Measurements from ENCODE around the gene CTBP1.

Gene CTBP1

DNA sequence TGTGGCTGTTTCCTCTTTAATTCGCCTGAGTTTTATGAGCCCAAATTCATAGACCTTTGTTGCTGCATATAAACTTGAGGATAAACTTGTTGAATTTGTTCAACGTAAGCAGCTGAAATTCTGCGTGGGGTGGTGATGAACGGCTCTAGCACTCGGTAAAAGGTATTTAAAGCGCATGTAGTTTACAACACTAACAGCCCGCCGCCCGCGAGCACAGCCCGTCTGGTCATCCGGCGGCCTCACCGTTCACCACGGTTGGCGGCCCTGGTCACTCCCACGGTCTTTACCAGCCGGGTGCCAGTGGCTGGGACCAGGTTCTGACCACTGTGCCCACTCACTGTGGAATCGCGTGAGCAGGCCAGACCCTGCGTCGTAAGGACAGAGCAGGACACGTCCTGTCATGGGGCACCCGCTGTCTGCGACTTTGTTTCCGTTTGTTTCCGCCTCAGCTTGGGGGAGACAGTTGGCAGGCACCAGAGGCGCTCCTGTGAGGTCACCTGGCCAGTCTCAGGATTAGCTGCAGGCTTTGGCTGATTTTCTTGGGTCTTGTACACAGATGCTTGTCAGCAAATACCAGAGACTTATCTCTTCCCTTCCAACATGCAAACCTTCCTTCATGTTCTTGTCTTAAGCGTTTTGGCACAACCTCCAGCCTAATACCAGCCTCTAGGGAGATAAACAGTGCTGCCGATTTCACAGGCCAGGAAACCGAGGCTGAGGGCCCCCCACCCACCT, 39.8 kb downstream of the CTBP1 start:
- ATAC-seq (no peak), DNase-seq (ENCODE audit: low spot score in 2 of 2) (no peak)
- Mint-ChIP-seq H3K4me1 (peaks cover 20% of the 10 kb centered on the region), H3K4me3 (peak overlapping the region; percentile 16), H3K36me3 (peaks cover 32% of the 10 kb centered on the region), H3K9me3 (no peaks in the 10 kb centered on the region), H3K27ac (peak overlapping the region; percentile 68)

GRCh38 chr4:1208266-1208961, 40.5 kb downstream of the CTBP1 start:
- Mint-ChIP-seq H3K4me3 (peak overlapping the region; percentile 16), H3K27ac (peak overlapping the region; percentile 68), H3K9me3 (no peaks in the 10 kb centered on the region), H3K4me1 (peaks cover 28% of the 10 kb centered on the region), H3K36me3 (peaks cover 35% of the 10 kb centered on the region)
- no peak for DNase-seq (ENCODE audit: low spot score in 2 of 2)
- no peak for ATAC-seq

- ATAC-seq, result no peak
- no peak overlapping the region for H3K27ac Mint-ChIP-seq
- no peaks in the 10 kb centered on the region for H3K9me3 Mint-ChIP-seq
- no peak overlapping the region for H3K4me3 Mint-ChIP-seq
- peaks cover 34% of the 10 kb centered on the region for H3K4me1 Mint-ChIP-seq
- DNase-seq (ENCODE audit: low spot score in 2 of 2), result no peak
- peaks cover 28% of the 10 kb centered on the region for H3K36me3 Mint-ChIP-seq
Measured at GRCh38 chr4:1207603-1208265, 41.2 kb downstream of the CTBP1 start.

- no peak for DNase-seq (ENCODE audit: low spot score in 2 of 2)
- H3K27ac Mint-ChIP-seq, result no peak overlapping the region
- peaks cover 26% of the 10 kb centered on the region for H3K36me3 Mint-ChIP-seq
- no peaks in the 10 kb centered on the region for H3K9me3 Mint-ChIP-seq
- peaks cover 40% of the 10 kb centered on the region for H3K4me1 Mint-ChIP-seq
- H3K4me3 Mint-ChIP-seq, result no peak overlapping the region
- no peak for ATAC-seq
Measured at GRCh38 chr4:1207157-1207470, 41.8 kb downstream of the CTBP1 start.

GRCh38 chr4:1206299-1207156, 42.4 kb downstream of the CTBP1 start:
- Mint-ChIP-seq H3K9me3 (no peaks in the 10 kb centered on the region), H3K36me3 (peaks cover 26% of the 10 kb centered on the region), H3K4me3 (no peak overlapping the region), H3K4me1 (peaks cover 46% of the 10 kb centered on the region), H3K27ac (peak overlapping the region; percentile 76)
- DNase-seq (ENCODE audit: low spot score in 2 of 2), result no peak
- ATAC-seq, result no peak

- Mint-ChIP-seq H3K27ac (peak overlapping the region; percentile 76), H3K36me3 (peaks cover 22% of the 10 kb centered on the region), H3K9me3 (no peaks in the 10 kb centered on the region), H3K4me1 (peaks cover 52% of the 10 kb centered on the region), H3K4me3 (no peak overlapping the region)
- ATAC-seq, result no peak
- DNase-seq (ENCODE audit: low spot score in 2 of 2), result no peak
Measured at GRCh38 chr4:1205586-1206298, 43.2 kb downstream of the CTBP1 start.

DNA sequence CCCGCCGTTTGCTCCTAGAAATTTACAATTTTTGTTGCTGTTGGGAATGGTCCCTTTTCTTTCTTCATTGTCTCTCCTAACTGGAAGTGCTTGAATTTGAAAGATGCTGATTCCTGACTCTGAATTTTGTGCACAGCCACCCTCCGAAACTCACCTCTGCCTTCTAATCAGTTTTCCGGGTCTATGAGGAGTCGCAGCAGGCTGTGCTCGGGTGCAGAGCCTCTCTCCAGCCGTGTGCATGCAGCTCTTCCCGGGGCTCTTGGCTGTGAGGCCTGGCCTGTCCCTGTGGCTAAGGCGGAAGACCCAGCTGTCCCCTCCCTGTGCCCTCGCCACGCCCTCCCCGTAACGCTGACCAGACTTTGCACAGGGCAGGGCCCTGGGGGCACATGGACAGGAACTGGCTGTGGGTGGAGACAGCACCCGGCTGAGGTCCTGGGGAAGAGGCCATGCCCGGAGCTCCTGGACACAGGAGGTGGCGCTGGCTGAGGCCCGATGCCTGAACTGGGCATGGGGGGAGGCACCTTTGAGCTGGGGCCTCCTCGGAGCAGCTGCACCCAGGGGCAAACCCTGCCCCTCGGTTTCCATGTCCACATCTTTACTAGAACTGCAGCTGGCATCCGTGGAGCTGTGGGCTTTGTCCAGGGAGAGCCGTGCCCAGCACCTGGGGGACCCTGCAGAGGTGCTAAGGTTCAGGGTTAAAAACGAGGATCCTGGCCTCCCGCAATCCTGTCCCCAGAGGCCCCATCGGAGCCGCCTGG, 43.9 kb downstream of the CTBP1 start:
- Mint-ChIP-seq H3K4me1 (peaks cover 56% of the 10 kb centered on the region), H3K4me3 (peak overlapping the region; percentile 72), H3K9me3 (no peaks in the 10 kb centered on the region), H3K36me3 (peaks cover 22% of the 10 kb centered on the region), H3K27ac (peak overlapping the region; percentile 77)
- no peak for ATAC-seq
- no peak for DNase-seq (ENCODE audit: low spot score in 2 of 2)

DNA sequence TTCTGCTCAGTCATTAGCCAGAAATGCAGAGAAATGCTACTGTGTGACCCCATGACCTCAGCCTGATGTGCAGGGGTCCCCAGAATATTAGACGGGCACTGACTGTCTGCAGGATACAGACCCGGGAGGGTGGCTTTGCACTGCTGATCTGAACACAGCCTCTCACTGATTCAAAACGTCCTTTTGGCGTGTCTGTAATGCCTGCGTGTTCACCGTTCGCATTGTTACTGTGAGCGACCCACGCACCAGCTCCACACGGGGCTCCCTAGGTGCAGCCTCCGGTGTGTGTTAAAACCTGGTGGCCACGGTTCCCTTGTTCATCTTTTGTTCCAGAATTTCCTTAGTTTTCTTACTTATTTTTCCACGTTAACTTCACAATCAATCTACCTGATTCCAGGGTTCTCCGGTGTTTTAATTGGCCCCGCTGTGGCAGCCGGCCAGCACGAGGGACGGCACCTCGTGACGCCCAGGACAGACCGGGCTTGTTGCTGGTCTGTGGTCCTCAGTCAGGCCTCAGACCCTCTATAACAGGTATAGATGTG, 44.6 kb downstream of the CTBP1 start:
- Mint-ChIP-seq H3K4me1 (peaks cover 62% of the 10 kb centered on the region), H3K9me3 (no peaks in the 10 kb centered on the region), H3K27ac (peak overlapping the region; percentile 77), H3K4me3 (peak overlapping the region; percentile 72), H3K36me3 (peaks cover 22% of the 10 kb centered on the region)
- DNase-seq (ENCODE audit: low spot score in 2 of 2) (no peak), ATAC-seq (no peak)

- no peak for DNase-seq (ENCODE audit: low spot score in 2 of 2)
- peak overlapping the region; percentile 72 for H3K4me3 Mint-ChIP-seq
- H3K27ac Mint-ChIP-seq, result peak overlapping the region; percentile 63
- no peak for ATAC-seq
- H3K36me3 Mint-ChIP-seq, result peaks cover 28% of the 10 kb centered on the region
- no peaks in the 10 kb centered on the region for H3K9me3 Mint-ChIP-seq
- H3K4me1 Mint-ChIP-seq, result peaks cover 59% of the 10 kb centered on the region
Measured at GRCh38 chr4:1203026-1203616, 45.8 kb downstream of the CTBP1 start.

GRCh38 chr4:1202526-1203011, 46.4 kb downstream of the CTBP1 start:
- Mint-ChIP-seq H3K4me1 (peaks cover 63% of the 10 kb centered on the region), H3K36me3 (peaks cover 30% of the 10 kb centered on the region), H3K4me3 (peak overlapping the region; percentile 72), H3K27ac (peak overlapping the region; percentile 98), H3K9me3 (no peaks in the 10 kb centered on the region)
- DNase-seq (ENCODE audit: low spot score in 2 of 2) (no peak), ATAC-seq (no peak)

- DNase-seq (ENCODE audit: low spot score in 2 of 2) (peak; percentile 69 to 91), ATAC-seq (peak; percentile 91)
- Mint-ChIP-seq H3K27ac (peak overlapping the region; percentile 98), H3K4me3 (peak overlapping the region; percentile 72), H3K36me3 (peaks cover 36% of the 10 kb centered on the region), H3K9me3 (no peaks in the 10 kb centered on the region), H3K4me1 (peaks cover 66% of the 10 kb centered on the region)
Measured at GRCh38 chr4:1201851-1202525, 46.9 kb downstream of the CTBP1 start.

DNA sequence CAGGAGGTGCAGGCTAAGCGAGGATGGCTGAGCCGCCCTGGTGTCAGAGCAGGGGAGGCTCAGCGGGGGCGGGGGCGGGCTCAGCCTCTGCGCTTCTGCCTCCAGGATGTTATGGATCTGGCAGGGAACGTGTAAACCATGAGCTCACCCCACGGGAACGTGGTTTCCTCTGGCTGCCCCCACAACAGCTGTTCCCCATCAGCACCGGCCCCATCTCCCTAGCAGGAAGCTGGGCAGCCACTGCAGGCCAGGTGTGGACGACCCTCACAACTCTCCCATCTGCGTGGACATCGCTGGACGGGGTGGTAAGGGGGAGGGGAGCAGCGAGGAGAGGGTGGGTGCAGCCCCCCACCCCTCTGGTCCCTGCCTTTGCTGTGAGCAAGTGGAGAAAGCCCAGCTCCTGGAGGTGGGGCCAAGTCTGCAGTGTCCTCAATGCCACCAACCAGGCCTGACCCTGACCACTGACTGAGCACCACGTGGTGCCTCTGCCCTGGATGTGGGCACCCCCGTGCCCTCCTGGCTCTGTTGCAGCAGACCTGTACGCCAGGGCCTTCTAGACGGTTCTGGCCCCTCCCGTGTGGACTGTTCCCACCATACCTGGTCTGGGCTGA, 48.4 kb downstream of the CTBP1 start:
- no peak for ATAC-seq

More for the DNA sequence above, 48.4 kb downstream of the CTBP1 start:
- H3K27ac Mint-ChIP-seq, result peak overlapping the region; percentile 98
- no peak for DNase-seq (ENCODE audit: low spot score in 2 of 2)
- no peaks in the 10 kb centered on the region for H3K9me3 Mint-ChIP-seq
- peak overlapping the region; percentile 72 for H3K4me3 Mint-ChIP-seq
- peaks cover 79% of the 10 kb centered on the region for H3K4me1 Mint-ChIP-seq
- peaks cover 46% of the 10 kb centered on the region for H3K36me3 Mint-ChIP-seq
